GM23248 (cell line): ENCODE measurements around the gene FGF14. TPM values are rescaled to one million over a fixed set of nuclear protein-coding genes. Genes with fewer than 3 reads are reported as not detected.

ENCODE experiments used
- DNase-seq: peaks from one replicate; pipeline ENCODE4 v3.0.0-alpha.2; 2015
- H2AFZ ChIP-seq: fragments of 200-600 bp; sonication (generic); 2 replicates; pipeline ENCODE4 v1.6.1; 2016; ENCODE audit warnings: antibody characterized with exemption
- H3F3A ChIP-seq: fragments of 200-600 bp; sonication (generic); 2 replicates; pipeline ENCODE4 v1.6.1; 2016; ENCODE audit warnings: mild to moderate bottlenecking, antibody characterized with exemption, mixed run types; ENCODE audit not compliant: insufficient read depth
- H3K27ac ChIP-seq: fragments of 200-600 bp; sonication (generic); 2 replicates; pipeline ENCODE4 v1.5.1; 2016; ENCODE audit warnings: mild to moderate bottlenecking
- H3K27me3 ChIP-seq: fragments of 200-600 bp; sonication (generic); replicated peaks from 2 replicates; pipeline ENCODE4 v1.6.1; 2016; ENCODE audit warnings: mild to moderate bottlenecking; ENCODE audit not compliant: insufficient read depth
- H3K36me3 ChIP-seq: fragments of 200-600 bp; sonication (generic); 2 replicates; pipeline ENCODE4 v1.6.1; 2016; ENCODE audit warnings: low read depth, mild to moderate bottlenecking
- H3K4me1 ChIP-seq: fragments of 200-600 bp; sonication (generic); 2 replicates; pipeline ENCODE4 v1.6.1; 2016; ENCODE audit warnings: mild to moderate bottlenecking; ENCODE audit not compliant: insufficient read depth
- H3K4me2 ChIP-seq: fragments of 200-600 bp; sonication (generic); one replicate; pipeline ENCODE4 v1.6.1; 2016; ENCODE audit warnings: mild to moderate bottlenecking; ENCODE audit not compliant: unreplicated experiment
- H3K4me3 ChIP-seq: fragments of 200-600 bp; sonication (generic); 2 replicates; pipeline ENCODE4 v1.5.1; 2016; ENCODE audit warnings: mild to moderate bottlenecking
- H3K79me2 ChIP-seq: fragments of 200-600 bp; sonication (generic); 2 replicates; pipeline ENCODE4 v1.6.1; 2016; ENCODE audit warnings: mild to moderate bottlenecking; ENCODE audit not compliant: insufficient read depth
- H3K9ac ChIP-seq: fragments of 200-600 bp; sonication (generic); 2 replicates; pipeline ENCODE4 v1.6.1; 2016; ENCODE audit warnings: mild to moderate bottlenecking
- H3K9me2 ChIP-seq: fragments of 200-600 bp; sonication (generic); 2 replicates; pipeline ENCODE4 v1.6.1; 2016; ENCODE audit warnings: mixed run types, mild to moderate bottlenecking, moderate library complexity; ENCODE audit not compliant: insufficient read depth
- H3K9me3 ChIP-seq: fragments of 200-600 bp; sonication (generic); one replicate; pipeline ENCODE4 v1.6.1; 2017; ENCODE audit warnings: low read depth
- H4K20me1 ChIP-seq: fragments of 200-600 bp; sonication (generic); 2 replicates; pipeline ENCODE4 v1.6.0; 2016; ENCODE audit not compliant: insufficient read depth
- EZH2 ChIP-seq: fragments of 200-600 bp; sonication (generic); IDR thresholded peaks from 2 replicates; pipeline ENCODE4 v1.6.1; 2018; ENCODE audit warnings: antibody characterized with exemption, mild to moderate bottlenecking; ENCODE audit not compliant: insufficient read depth, poor library complexity, severe bottlenecking
- EZH2phosphoT487 ChIP-seq: fragments of 200-600 bp; sonication (generic); IDR thresholded peaks from 2 replicates; pipeline ENCODE4 v1.6.1; 2018; ENCODE audit warnings: antibody characterized with exemption, moderate library complexity, mild to moderate bottlenecking, low read depth; ENCODE audit not compliant: insufficient read depth
- WGBS, 2 experiments: methylation state at CpG; one replicate each; pipeline ENCODE4 v1.1.6; 2015 to 2017; ENCODE audit warnings: low lambda C conversion rate in 2 of 2, low coverage in 1 of 2; ENCODE audit errors: missing lambda C conversion rate in 2 of 2; 5-methylcytosine and 5-hydroxymethylcytosine counted together
- in situ Hi-C: fragments of 300-500 bp; cut with MboI; formaldehyde crosslinking; loops from 2 replicates; pipeline ENCODE4 v1.15.0; 2020
- polyA plus RNA-seq: library from polyadenylated mRNA; unstranded; fragments of >200 nt; fragmentation: Nextera tagmentation; extraction: Ambion mirVana; gene quantifications from 2 replicates; pipeline ENCODE4 v1.2.1, GENCODE V29; 2016
- total RNA-seq: library from RNA; depleted of rRNA; stranded (reverse); fragments of >200 nt; shearing (Covaris generic); gene quantifications from 2 replicates; pipeline ENCODE4 v1.2.3, GENCODE V29; 2014

Gene FGF14
- total and polyA plus RNA-seq, 2 experiments from 2014 or later: 1.9 TPM; not detected in 1

DNA sequence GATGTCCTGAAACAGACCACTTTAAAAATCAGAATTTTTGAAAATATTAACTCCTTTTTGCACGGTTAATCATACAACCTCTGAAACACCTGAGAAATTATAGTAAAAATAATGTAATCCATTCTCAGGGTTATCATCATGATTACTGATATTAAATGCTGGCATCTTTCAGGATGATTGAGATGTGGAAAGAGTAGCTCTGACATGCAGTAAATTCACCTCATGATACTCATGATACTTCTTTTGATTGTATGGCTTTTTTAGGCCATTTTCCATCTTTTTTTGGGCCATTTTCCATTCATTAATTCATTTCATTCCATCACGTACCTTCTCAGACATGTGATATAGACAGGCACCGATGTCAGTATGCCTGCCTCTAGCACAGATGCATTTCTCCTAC is 85.1 kb downstream of the FGF14 start:
- WGBS, 2 experiments: 86 to 95% methylated on average over 3 of the region's 3 CpGs
- no peak overlapping the region for H3K9ac ChIP-seq
- no peak overlapping the region for H2AFZ ChIP-seq
- no peaks in the 10 kb centered on the region for H3F3A ChIP-seq
- H3K4me3 ChIP-seq: no peak overlapping the region
- in situ Hi-C loops: no loop called here
- H3K9me3 ChIP-seq: no peaks in the 10 kb centered on the region
- H3K27me3 ChIP-seq: no peaks in the 10 kb centered on the region
- H3K4me1 ChIP-seq: peaks cover 6% of the 10 kb centered on the region
- H3K9me2 ChIP-seq: 0 out of 2 replicates have a peak, but pooled peaks cover 4% of the 10 kb centered on the region
- H4K20me1 ChIP-seq: no peaks in the 10 kb centered on the region
- H3K36me3 ChIP-seq: no peaks in the 10 kb centered on the region
- no peak overlapping the region for H3K27ac ChIP-seq
- H3K79me2 ChIP-seq: no peaks in the 10 kb centered on the region
- no peak overlapping the region for H3K4me2 ChIP-seq
- TF ChIP-seq EZH2phosphoT487 (no peak), EZH2 (no peak)
- DNase-seq: no peak

DNA sequence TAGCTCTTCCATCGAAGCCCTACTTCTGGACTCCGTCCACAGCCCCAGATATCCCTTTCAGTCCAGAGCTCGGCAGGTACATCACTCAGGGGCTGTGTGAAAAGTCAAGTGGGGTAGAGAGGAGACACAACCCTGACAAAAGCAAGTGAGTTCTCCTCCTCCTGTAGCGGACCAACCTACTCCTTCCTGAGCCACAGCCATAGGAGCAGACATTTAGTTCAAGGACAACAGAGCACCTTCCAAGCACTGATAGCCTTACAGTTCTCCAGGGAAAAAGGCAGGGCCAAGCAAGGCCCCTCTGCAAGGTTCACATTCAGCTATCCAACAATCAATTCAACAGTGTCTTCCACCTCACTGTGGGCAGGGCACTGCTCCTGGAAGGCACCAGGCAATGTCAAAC is 89.0 kb downstream of the FGF14 start:
- Histone ChIP-seq H4K20me1 (no peaks in the 10 kb centered on the region), H2AFZ (no peak overlapping the region; the same call in 1 of the 2 replicates), H3K4me3 (no peak overlapping the region), H3K9ac (no peak overlapping the region), H3K4me2 (no peak overlapping the region), H3K4me1 (peaks cover 6% of the 10 kb centered on the region), H3K27ac (no peak overlapping the region), H3K27me3 (no peaks in the 10 kb centered on the region), H3K79me2 (no peaks in the 10 kb centered on the region), H3K9me2 (0 out of 2 replicates have a peak, but pooled peaks cover under 1% of the 10 kb centered on the region), H3K9me3 (no peaks in the 10 kb centered on the region), H3K36me3 (no peaks in the 10 kb centered on the region), H3F3A (no peaks in the 10 kb centered on the region)
- DNase-seq: no peak
- WGBS, 2 experiments: 83 to 87% methylated on average over 4 of the region's 4 CpGs
- in situ Hi-C loops: no loop called here
- TF ChIP-seq EZH2 (no peak), EZH2phosphoT487 (no peak)

DNA sequence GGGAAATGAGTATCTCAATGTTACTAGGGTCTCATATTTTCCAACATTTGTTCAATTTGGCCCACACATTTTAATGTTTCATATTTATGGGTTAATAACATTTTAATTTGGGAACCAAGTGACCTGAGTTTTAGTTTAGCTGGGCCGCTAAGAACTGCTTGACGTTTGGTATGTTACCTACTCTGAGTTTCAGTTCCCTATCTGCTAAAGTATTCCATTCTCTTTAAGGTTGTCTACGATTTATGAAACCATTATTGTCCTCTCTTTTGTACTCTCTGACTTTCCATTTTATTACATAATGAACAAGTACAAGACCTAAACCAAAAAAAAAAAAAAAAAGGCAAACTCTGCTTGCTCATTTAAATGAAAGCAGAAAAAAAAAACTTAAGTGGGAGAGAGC is 89.9 kb downstream of the FGF14 start:
- WGBS, 2 experiments: 75 to 78% methylated on average over 3 of the region's 3 CpGs
- in situ Hi-C loops: no loop called here
- H3K9me3 ChIP-seq: no peaks in the 10 kb centered on the region
- no peaks in the 10 kb centered on the region for H3K36me3 ChIP-seq
- no peaks in the 10 kb centered on the region for H3K27me3 ChIP-seq
- no peak overlapping the region for H3K4me3 ChIP-seq
- TF ChIP-seq EZH2phosphoT487 (no peak), EZH2 (no peak)
- no peaks in the 10 kb centered on the region for H3K9me2 ChIP-seq
- no peak overlapping the region for H3K9ac ChIP-seq
- no peak overlapping the region for H2AFZ ChIP-seq
- H3K27ac ChIP-seq: no peak overlapping the region
- H3K79me2 ChIP-seq: no peaks in the 10 kb centered on the region
- no peaks in the 10 kb centered on the region for H4K20me1 ChIP-seq
- H3F3A ChIP-seq: no peaks in the 10 kb centered on the region
- H3K4me2 ChIP-seq: no peak overlapping the region
- no peaks in the 10 kb centered on the region for H3K4me1 ChIP-seq
- DNase-seq: no peak

DNA sequence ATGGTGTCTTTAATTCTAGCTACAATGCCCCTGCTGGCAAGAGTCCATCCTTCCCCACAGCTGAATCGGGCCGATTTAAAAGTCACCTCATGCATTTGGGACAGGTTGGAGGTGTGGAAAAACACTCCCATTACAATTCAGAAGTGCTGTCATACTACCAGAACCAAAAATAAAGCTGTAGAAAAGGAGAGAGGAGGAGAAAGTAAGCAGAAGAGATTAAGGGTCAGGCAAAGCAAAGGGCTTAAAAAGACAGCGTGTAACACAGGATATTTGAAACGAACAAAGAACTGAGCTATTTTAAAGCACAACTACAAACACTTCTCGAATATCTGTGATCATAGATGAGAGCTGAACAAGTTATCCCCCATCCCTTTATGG is 90.4 kb downstream of the FGF14 start:
- TF ChIP-seq EZH2 (no peak), EZH2phosphoT487 (no peak)
- no peak overlapping the region for H3K4me2 ChIP-seq
- no peak overlapping the region for H3K9ac ChIP-seq
- H3K4me3 ChIP-seq: no peak overlapping the region
- no peaks in the 10 kb centered on the region for H3F3A ChIP-seq
- no peaks in the 10 kb centered on the region for H3K36me3 ChIP-seq
- H3K4me1 ChIP-seq: no peaks in the 10 kb centered on the region
- H3K79me2 ChIP-seq: no peaks in the 10 kb centered on the region
- no peak overlapping the region for H2AFZ ChIP-seq
- 66 to 74% methylated on average over 5 of the region's 5 CpGs for WGBS, 2 experiments
- H3K27me3 ChIP-seq: no peaks in the 10 kb centered on the region
- H3K27ac ChIP-seq: no peak overlapping the region
- H4K20me1 ChIP-seq: no peaks in the 10 kb centered on the region
- DNase-seq: no peak
- no peaks in the 10 kb centered on the region for H3K9me2 ChIP-seq
- H3K9me3 ChIP-seq: no peaks in the 10 kb centered on the region
- in situ Hi-C loops: no loop called here

DNA sequence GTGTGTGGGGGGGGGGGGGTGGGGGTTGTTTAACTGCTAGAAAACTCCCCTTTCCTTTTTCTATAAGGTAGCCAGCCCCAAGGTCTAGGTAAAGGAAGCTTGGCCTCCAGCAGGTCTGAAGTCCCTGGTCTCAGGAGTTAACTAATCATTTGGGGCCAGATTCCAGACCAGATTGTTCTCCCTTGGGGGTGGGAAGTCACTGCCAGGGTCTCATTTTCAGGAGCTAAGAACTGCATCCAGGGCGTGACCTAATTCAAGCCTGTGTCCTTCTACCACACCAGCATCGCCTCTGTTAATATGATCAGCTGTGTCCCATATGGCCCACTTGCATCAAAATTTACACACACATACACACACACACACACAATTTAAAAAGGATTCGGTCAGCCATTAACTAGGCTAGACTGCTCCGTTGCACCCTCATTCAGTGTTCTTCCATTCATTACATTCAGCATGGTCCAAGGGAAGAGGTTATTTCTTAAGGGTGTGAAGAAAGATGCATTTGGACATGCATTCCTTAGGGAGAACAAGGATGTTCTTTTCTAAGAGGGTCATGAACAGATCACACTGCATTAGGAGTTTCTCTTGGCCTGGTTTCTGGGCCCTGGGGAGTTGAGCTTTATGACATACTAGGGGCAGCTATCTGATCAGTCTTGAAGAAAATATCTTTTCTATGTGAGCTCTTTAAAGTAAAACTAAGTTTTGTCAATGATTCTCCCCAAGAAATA is 91.0 kb downstream of the FGF14 start:
- H2AFZ ChIP-seq: no peak overlapping the region
- H3F3A ChIP-seq: no peaks in the 10 kb centered on the region
- no peaks in the 10 kb centered on the region for H3K79me2 ChIP-seq
- no peaks in the 10 kb centered on the region for H3K36me3 ChIP-seq
- no peaks in the 10 kb centered on the region for H3K9me2 ChIP-seq
- no peak overlapping the region for H3K4me3 ChIP-seq
- no peaks in the 10 kb centered on the region for H3K4me1 ChIP-seq
- no peaks in the 10 kb centered on the region for H3K9me3 ChIP-seq
- no peak for DNase-seq
- 66 to 69% methylated on average over 4 of the region's 4 CpGs for WGBS, 2 experiments
- no peak overlapping the region for H3K9ac ChIP-seq
- no peaks in the 10 kb centered on the region for H4K20me1 ChIP-seq
- no peak overlapping the region for H3K4me2 ChIP-seq
- TF ChIP-seq EZH2phosphoT487 (no peak), EZH2 (no peak)
- no peak overlapping the region for H3K27ac ChIP-seq
- no peaks in the 10 kb centered on the region for H3K27me3 ChIP-seq
- in situ Hi-C loops: no loop called here
